Tibial nerve (tissue), 4 donors: ENCODE data around the gene TUBGCP2.

Experiments used
- EP300 ChIP-seq, 2 donors: sonication (generic); formaldehyde crosslinking; IDR thresholded peaks; one replicate each; pipeline ENCODE4 v1.6.1; 2017; ENCODE audit warnings: antibody characterized with exemption in 2 of 2, mild to moderate bottlenecking in 1 of 2
- POLR2A ChIP-seq, 2 donors: fragments of 450-650 bp; IDR thresholded peaks; one replicate each; pipeline ENCODE4 v1.6.1; 2017; ENCODE audit warnings: antibody characterized with exemption in 2 of 2, mild to moderate bottlenecking in 2 of 2, moderate library complexity in 2 of 2
- TF ChIP-seq, protein P1 (sequence below), 5 experiments: fragments of 200-600 bp in 3 of 5; fragments of 450-650 bp in 2 of 5; sonication (generic) in 3 of 5; IDR thresholded peaks; one replicate each; pipeline ENCODE4 v1.5.1; 2016 to 2019; ENCODE audit warnings: antibody characterized with exemption in 5 of 5, mild to moderate bottlenecking in 3 of 5, moderate library complexity in 2 of 5

GRCh38 chr10:133341983-133342382 lies 33.3 kb upstream of the TUBGCP2 start:
- TF ChIP-seq, protein P1, sequence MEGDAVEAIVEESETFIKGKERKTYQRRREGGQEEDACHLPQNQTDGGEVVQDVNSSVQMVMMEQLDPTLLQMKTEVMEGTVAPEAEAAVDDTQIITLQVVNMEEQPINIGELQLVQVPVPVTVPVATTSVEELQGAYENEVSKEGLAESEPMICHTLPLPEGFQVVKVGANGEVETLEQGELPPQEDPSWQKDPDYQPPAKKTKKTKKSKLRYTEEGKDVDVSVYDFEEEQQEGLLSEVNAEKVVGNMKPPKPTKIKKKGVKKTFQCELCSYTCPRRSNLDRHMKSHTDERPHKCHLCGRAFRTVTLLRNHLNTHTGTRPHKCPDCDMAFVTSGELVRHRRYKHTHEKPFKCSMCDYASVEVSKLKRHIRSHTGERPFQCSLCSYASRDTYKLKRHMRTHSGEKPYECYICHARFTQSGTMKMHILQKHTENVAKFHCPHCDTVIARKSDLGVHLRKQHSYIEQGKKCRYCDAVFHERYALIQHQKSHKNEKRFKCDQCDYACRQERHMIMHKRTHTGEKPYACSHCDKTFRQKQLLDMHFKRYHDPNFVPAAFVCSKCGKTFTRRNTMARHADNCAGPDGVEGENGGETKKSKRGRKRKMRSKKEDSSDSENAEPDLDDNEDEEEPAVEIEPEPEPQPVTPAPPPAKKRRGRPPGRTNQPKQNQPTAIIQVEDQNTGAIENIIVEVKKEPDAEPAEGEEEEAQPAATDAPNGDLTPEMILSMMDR (IDR thresholded peaks at IDR 0.05) = no peak
- TF ChIP-seq EP300 (IDR thresholded peaks at IDR 0.05) (no peak), POLR2A (IDR thresholded peaks at IDR 0.05) (no peak)
